GM19351 (cell line): ENCODE data around the gene POLDIP3.
"Not testable (repeated sequence)": the region's sequence is repeated elsewhere in the genome, so short reads cannot be mapped to it uniquely, and the experiment has no call there.

Experiments used
- ATAC-seq: cut with Tn5 transposase; IDR thresholded peaks from one replicate; pipeline ENCODE4 v1.9.1; 2021; ENCODE audit warnings: mild to moderate bottlenecking, moderate library complexity; ENCODE audit not compliant: unreplicated experiment

POLDIP3 gene

DNA sequence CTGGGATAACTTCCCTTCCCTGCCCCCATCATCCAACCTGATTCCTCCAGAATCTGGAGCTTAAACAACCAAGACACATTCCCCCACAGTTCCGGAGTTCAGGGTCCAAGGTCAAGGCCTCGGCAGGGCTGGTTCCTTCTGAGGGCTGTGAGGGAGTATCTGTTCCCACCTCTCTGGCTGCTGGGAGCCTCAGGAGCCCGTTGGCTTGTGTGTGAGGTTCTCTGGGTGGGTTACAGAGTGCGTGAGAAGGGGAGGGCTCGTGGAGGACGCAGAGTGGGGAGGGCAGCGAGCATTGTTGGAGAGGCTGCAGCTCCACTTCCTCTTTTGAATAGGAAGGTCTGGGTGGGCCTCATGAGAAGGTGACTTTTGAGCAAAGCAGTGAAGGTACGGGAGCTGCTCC lies 52.4 kb downstream of the POLDIP3 start:
- no peak for ATAC-seq

- no peak for ATAC-seq
These were observed 52.8 kb downstream of the POLDIP3 start for GRCh38 chr22:42561856-42562255.

- ATAC-seq: no peak
These were observed 53.9 kb downstream of the POLDIP3 start for GRCh38 chr22:42560781-42561180.

DNA sequence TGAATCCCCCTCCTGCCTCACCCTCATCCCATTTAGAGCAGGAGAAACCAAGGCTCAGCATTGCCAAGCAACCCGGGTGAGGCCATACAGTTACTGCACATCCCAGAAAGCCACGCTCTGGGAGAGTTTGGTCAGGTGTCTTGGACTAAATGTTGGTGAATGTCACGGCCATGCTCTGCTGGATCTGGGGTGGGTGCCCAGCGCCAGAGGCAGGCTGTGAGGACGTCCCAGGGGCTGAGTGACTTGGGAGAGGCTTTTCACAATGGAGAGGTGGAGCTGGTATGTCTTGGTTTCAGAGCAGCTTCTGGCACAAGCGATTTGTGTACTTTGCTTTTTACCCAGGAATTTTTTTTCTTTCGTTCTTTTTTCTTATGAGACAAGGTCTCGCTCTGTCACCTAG lies 54.3 kb downstream of the POLDIP3 start:
- no peak for ATAC-seq

DNA sequence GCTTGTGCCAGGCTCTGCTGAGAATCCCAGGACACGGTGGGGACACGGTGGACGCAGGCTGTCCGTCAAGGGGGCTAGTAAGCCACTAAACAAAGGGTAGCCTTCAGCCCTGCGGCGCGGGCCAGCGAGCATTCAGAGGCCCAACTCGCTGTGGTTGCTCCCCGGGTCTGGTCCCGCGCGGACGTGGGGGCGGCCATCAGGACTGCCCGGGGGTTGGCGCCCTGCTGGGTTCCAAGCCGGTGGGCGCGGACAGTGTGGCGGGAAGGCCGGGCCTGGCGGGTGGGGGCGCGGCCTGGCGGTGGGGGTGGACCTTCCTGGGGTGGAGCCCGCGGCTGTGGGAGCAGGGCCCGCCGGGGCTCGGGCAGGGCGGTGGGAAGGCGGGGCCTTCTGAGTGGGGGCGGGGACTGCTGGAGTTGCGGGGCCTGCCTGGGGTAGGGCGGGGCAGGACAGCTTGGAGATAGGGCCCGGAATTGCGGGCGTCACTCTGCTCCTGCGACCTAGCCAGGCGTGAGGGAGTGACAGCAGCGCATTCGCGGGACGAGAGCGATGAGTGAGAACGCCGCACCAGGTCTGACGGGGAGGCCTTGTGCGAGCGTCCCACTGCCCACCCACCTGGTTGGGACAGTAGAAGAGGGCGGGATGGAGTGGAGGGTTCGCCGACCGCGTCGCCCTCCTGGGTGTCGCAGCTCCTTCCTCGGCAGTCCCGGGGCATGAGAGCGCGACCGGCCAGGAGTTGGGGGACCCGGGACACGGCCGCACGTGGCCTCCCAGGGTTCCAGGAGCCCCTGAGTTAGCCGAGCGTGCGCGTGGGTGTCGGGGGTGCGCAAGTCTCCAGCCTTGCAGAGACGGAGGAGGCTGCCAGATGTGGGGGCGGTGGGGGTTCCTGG lies 61.0 kb downstream of the POLDIP3 start, which contains the start of gene SERHL2:
Gene SERHL2 (plus strand): TSS at position 482 of the 887 bp plus-strand sequence. CDS start 65 bp downstream, at position 547.
- peak; percentile 64 for ATAC-seq

GRCh38 chr22:42552294-42552647 lies 62.4 kb downstream of the POLDIP3 start:
- not testable (repeated sequence) for ATAC-seq

GRCh38 chr22:42549331-42550060 lies 65.2 kb downstream of the POLDIP3 start:
- ATAC-seq: no peak

DNA sequence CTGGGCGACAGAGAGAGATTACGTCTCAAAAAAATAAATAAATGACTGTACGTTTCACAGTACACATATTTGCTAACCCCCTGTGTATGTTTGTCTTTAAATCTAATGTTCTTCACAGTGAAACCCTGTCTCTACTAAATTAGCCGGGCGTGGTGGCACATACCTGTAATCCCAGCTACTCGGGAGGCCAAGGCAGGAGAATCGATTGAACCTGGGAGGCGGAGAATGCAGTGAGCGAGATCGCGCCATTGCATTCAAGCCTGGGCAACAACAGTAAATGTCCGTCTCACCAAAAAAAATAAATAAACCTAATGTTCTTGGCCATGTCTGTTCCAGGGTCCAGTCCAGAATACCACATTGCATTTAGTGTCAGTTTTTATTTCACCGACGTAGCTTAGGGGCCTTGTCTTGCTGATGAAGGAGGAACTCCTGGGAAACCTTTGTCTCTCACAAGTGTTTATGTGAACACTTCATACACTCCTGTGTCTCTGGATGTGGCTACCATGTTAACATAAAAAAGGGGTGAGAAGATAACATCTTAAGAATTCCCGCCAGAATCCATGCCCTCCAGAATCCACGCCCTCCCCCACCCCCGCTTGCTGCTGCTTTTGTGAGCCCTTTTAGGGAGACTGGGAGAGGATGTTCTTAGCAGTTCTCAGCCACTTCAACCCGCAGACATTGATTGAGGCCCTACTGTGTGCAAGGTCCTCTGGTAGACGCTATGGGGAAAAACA lies 65.9 kb downstream of the POLDIP3 start:
- no peak for ATAC-seq

DNA sequence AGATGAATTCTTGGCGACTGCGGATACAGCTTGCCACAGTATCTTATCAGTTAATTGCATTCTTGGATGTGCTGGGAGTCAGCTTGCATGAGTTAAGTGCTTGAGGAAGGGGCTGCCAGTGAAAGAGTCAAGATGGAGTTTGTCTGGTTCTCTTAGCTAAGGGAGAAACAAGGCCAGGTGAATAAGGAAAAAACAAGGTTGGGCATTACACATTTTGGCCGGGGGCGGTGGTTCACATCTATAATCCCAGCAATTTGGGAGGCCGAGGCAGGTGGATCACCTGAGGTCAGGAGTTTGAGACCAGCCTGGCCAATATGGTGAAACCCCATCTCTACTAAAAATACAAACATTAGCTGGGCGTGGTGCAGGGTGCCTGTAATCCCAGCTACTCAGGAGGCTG lies 66.6 kb downstream of the POLDIP3 start:
- ATAC-seq: not testable (repeated sequence)

DNA sequence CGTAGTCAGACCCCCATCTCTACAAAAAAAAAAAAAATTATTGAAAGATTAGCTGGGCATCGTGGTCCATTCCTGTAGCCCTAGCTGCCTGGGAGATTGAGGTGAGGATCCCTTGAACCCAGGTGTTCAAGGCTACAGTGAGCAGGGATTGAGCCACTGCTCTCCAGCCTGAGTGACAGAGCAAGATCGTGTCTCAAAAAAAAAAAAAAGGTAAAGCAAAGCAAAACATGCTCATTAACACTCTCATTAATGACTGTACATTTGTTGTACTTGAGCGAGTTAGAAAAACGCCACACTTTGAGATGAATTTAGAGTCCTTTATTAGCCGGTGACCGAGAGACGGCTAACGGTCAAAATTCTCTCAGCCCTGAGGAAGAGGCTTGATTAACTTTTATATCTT lies 67.1 kb downstream of the POLDIP3 start:
- no peak for ATAC-seq

DNA sequence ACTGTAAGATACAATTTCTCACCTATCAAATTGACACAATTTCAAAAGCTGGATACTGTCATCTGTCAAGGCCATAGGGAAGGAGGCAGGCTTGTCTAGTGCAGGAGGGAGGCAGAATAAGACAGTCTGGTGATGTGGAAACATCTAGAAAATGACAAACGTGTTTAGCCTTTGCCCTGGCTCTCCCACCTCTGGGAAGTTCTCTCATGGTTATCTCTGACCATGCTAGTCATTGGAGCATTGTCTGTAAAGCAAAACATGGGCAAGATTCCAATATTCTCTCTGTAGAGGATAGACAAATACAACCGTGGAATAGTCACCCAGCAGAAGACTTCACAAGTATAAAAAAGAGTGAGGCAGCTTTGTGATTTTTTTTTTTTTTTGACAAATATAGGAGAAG lies 70.0 kb downstream of the POLDIP3 start:
- no peak for ATAC-seq

DNA sequence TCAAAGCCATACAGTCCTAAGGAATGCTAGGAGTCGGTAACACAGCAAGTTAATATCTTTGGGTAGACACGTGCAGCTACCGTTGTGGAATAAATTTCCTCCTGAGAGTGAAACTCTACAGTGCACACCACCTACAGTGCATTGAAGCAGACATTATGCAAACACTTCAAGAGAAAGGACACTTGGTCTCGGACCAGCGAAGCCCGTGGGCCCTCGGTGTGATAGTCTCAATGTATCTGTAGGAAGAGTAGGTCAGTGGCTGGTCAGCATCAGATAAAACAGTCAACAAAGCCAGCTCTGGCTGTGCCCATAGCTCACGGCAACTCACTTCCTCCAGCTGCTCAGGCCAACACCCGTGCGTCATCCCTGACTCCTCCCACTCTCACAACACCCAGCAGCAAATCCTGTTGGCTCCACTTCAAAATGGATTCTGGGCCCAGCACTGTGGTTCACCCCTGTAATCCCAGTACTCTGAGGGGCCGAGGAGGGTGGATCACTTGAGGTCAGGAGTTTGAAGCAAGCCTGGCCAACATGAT lies 75.4 kb downstream of the POLDIP3 start:
- ATAC-seq: not testable (repeated sequence)

DNA sequence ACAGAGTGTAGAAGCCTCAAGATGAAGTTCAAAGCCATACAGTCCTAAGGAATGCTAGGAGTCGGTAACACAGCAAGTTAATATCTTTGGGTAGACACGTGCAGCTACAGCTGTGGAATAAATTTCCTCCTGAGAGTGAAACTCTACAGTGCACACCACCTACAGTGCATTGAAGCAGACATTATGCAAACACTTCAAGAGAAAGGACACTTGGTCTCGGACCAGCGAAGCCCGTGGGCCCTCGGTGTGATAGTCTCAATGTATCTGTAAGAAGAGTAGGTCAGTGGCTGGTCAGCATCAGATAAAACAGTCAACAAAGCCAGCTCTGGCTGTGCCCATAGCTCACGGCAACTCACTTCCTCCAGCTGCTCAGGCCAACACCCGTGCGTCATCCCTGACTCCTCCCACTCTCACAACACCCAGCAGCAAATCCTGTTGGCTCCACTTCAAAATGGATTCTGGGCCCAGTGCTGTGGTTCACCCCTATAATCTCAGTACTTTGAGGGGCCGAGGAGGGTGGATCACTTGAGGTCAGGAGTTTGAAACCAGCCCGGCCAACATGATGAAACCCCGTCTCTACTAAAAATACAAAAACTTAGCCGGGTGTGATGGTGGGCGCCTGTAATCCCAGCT lies 77.4 kb downstream of the POLDIP3 start:
- peak; percentile 56 for ATAC-seq

GRCh38 chr22:42536634-42537033 lies 78.0 kb downstream of the POLDIP3 start:
- ATAC-seq: not testable (repeated sequence)

GRCh38 chr22:42536166-42536565 lies 78.5 kb downstream of the POLDIP3 start:
- ATAC-seq: no peak

GRCh38 chr22:42535082-42535731 lies 79.5 kb downstream of the POLDIP3 start:
- ATAC-seq: not testable (repeated sequence)
